HG03095 (cell line): ENCODE data around the gene MCM7.

ENCODE experiments used
- ATAC-seq: cut with Tn5 transposase; IDR thresholded peaks from one replicate; pipeline ENCODE4 v1.9.1; 2021; ENCODE audit warnings: moderate library complexity; ENCODE audit not compliant: unreplicated experiment

MCM7 gene

GRCh38 chr7:100075418-100075817 is 25.8 kb downstream of the MCM7 start:
- ATAC-seq = no peak

- no peak for ATAC-seq
Measured at GRCh38 chr7:100074841-100075240, 26.4 kb downstream of the MCM7 start.

- no peak for ATAC-seq
Measured at GRCh38 chr7:100072462-100072861, 28.7 kb downstream of the MCM7 start.

GRCh38 chr7:100071018-100071723 is 30.0 kb downstream of the MCM7 start:
- no peak for ATAC-seq

GRCh38 chr7:100069991-100070390 is 31.2 kb downstream of the MCM7 start:
- ATAC-seq = no peak

GRCh38 chr7:100066953-100067352 is 34.2 kb downstream of the MCM7 start:
- ATAC-seq = no peak

- ATAC-seq = no peak
Measured at GRCh38 chr7:100065452-100066186, 35.6 kb downstream of the MCM7 start.

GRCh38 chr7:100064162-100064561 is 37.0 kb downstream of the MCM7 start:
- ATAC-seq = no peak

- no peak for ATAC-seq
Measured at GRCh38 chr7:100063376-100063775, 37.8 kb downstream of the MCM7 start.

- ATAC-seq = no peak
Measured at GRCh38 chr7:100061518-100062193, 39.5 kb downstream of the MCM7 start.

- ATAC-seq = no peak
Measured at GRCh38 chr7:100059251-100059739, 41.9 kb downstream of the MCM7 start.

GRCh38 chr7:100057006-100057405 is 44.2 kb downstream of the MCM7 start:
- ATAC-seq = no peak

GRCh38 chr7:100053215-100053614 is 48.0 kb downstream of the MCM7 start:
- ATAC-seq = no peak

- no peak for ATAC-seq
Measured at GRCh38 chr7:100051611-100052010, 49.6 kb downstream of the MCM7 start.

- peak; percentile 87 for ATAC-seq
Measured at GRCh38 chr7:100049441-100050291, 51.5 kb downstream of the MCM7 start, which contains the start of gene ZSCAN21. Gene ZSCAN21, plus strand, starts transcription at chr7:100049774. Its CDS starts 7,233 bp downstream, at chr7:100057007.

- no peak for ATAC-seq
Measured at GRCh38 chr7:100048680-100049079, 52.5 kb downstream of the MCM7 start.

- ATAC-seq = no peak
Measured at GRCh38 chr7:100044718-100045117, 56.5 kb downstream of the MCM7 start.
